ENCODE data around the gene LACC1.

Gene LACC1

GRCh38 chr13:43935878-43936277 lies 56.2 kb downstream of the LACC1 start:
- no peak overlapping the region for H3K4me3 ChIP-seq (ENCODE audit: low read length)
- DNase-seq (ENCODE audit: low read depth, low spot score): no peak

DNA sequence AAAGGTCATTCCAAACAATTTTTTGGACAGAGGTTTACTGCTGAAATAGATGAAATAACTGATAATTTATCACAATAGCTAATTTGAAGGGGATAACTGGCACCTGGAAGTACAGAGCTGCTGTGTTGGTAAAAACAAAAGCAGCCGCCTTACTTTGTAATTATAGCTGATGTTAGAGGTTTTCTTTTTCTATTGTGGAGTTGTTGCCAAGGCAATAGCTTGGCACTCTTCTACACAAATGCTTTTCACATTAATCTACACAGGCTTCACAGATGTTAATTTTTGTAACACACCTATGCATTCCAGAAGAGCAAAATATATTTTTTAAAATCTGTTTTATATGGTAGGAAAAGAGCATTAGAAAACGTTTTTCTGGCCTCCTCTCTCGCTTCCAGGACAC lies 56.9 kb downstream of the LACC1 start:
- DNase-seq (ENCODE audit: low read depth, low spot score): no peak
- H3K4me3 ChIP-seq (ENCODE audit: low read length): no peak overlapping the region

DNA sequence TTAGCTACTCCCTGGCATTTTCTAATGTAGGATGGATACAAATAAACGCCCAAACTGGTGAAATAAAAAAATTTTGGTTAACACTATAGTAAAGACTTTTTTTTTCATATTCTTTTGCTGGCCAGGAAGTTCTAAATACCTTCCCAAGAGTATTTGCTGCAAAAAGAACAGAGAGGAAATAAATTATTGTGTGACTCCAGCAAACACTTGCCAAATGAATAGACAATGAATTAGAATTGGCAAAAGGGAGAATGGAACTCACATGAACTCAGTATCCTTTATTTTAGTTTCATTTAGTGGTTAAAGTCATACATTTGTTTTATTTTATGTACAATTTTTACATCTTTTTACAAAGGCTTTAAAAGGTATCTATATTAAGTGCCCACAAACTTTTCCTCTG lies 58.1 kb downstream of the LACC1 start:
- no peak for DNase-seq (ENCODE audit: low read depth, low spot score)
- no peak overlapping the region for H3K4me3 ChIP-seq (ENCODE audit: low read length)

GRCh38 chr13:43938449-43938848 lies 58.7 kb downstream of the LACC1 start:
- DNase-seq (ENCODE audit: low read depth, low spot score): no peak

DNA sequence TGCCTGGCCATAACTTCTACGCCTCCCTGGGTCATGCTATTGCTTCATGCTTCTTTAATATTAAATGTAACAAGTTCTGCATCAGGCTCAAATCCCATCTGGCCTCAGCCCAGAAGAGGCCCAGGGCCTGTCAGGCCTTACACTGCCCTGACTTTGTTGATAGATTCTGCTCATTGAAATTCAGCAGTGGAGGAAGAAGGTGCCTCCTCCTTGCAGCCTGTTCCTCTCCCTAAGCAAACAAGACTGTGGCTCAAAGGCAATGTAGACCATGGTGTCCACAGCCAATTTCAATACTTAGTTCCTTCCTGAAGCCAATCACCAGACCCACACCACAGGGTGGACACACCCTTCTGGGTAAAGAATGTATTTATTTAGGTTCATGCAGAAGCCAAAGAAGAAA lies 59.4 kb downstream of the LACC1 start:
- no peak for DNase-seq (ENCODE audit: low read depth, low spot score)

More at GRCh38 chr13:43938449-43938848, 58.7 kb downstream of the LACC1 start:
- H3K4me3 ChIP-seq (ENCODE audit: low read length): no peak overlapping the region

GRCh38 chr13:43942286-43942685 lies 62.6 kb downstream of the LACC1 start:
- DNase-seq (ENCODE audit: low read depth, low spot score): no peak
- no peak overlapping the region for H3K4me3 ChIP-seq (ENCODE audit: low read length)

More for the DNA sequence above, 59.4 kb downstream of the LACC1 start:
- H3K4me3 ChIP-seq (ENCODE audit: low read length): no peak overlapping the region

All from Jurkat, Clone E6-1 (cell line).